ENCODE measurements around the gene RHOT2. TPM values are rescaled to one million over a fixed set of nuclear protein-coding genes. Genes with fewer than 3 reads are reported as not detected.

The RHOT2 gene
- total RNA-seq, 6 experiments from 2014 or later: 73.9 to 93.4 (median 84.8) TPM

- Mint-ChIP-seq H3K27me3 (ENCODE audit: insufficient read depth) (peaks cover 29% of the 10 kb centered on the region), H3K9me3 (no peaks in the 10 kb centered on the region), H3K36me3 (ENCODE audit: low read depth) (no peaks in the 10 kb centered on the region), H3K4me1 (ENCODE audit: low read depth) (peaks cover 13% of the 10 kb centered on the region), H3K4me3 (no peak overlapping the region), H3K27ac (no peak overlapping the region)
- TF ChIP-seq CTCF (IDR thresholded peaks at IDR 0.05): no peak
- DNase-seq: no peak
These were observed 40.1 kb downstream of the RHOT2 start for GRCh38 chr16:708019-708418.

GRCh38 chr16:708959-709358 lies 41.0 kb downstream of the RHOT2 start:
- no peaks in the 10 kb centered on the region for H3K9me3 Mint-ChIP-seq
- no peak for DNase-seq
- no peaks in the 10 kb centered on the region for H3K36me3 Mint-ChIP-seq (ENCODE audit: low read depth)
- H3K4me3 Mint-ChIP-seq: no peak overlapping the region
- H3K4me1 Mint-ChIP-seq (ENCODE audit: low read depth): peaks cover 17% of the 10 kb centered on the region
- no peak for TF ChIP-seq CTCF (IDR thresholded peaks at IDR 0.05)
- H3K27ac Mint-ChIP-seq: no peak overlapping the region
- peaks cover 21% of the 10 kb centered on the region for H3K27me3 Mint-ChIP-seq (ENCODE audit: insufficient read depth)

- H3K36me3 Mint-ChIP-seq (ENCODE audit: low read depth): no peaks in the 10 kb centered on the region
- H3K4me3 Mint-ChIP-seq: no peak overlapping the region
- peaks cover 20% of the 10 kb centered on the region for H3K27me3 Mint-ChIP-seq (ENCODE audit: insufficient read depth)
- peak overlapping the region; percentile 58 for H3K27ac Mint-ChIP-seq
- H3K4me1 Mint-ChIP-seq (ENCODE audit: low read depth): peaks cover 20% of the 10 kb centered on the region
- H3K9me3 Mint-ChIP-seq: no peaks in the 10 kb centered on the region
- no peak; the same call in 1 of the 2 replicates for TF ChIP-seq CTCF (IDR thresholded peaks at IDR 0.05)
- peak; percentile 84 for DNase-seq
These were observed 41.9 kb downstream of the RHOT2 start for GRCh38 chr16:709566-710499.

- Mint-ChIP-seq H3K4me3 (no peak overlapping the region), H3K27ac (peak overlapping the region; percentile 58), H3K4me1 (ENCODE audit: low read depth) (peaks cover 20% of the 10 kb centered on the region), H3K9me3 (no peaks in the 10 kb centered on the region), H3K27me3 (ENCODE audit: insufficient read depth) (peaks cover 20% of the 10 kb centered on the region), H3K36me3 (ENCODE audit: low read depth) (no peaks in the 10 kb centered on the region)
- DNase-seq: no peak
- no peak for TF ChIP-seq CTCF (IDR thresholded peaks at IDR 0.05)
These were observed 42.7 kb downstream of the RHOT2 start for GRCh38 chr16:710500-711075.

GRCh38 chr16:711084-711483 lies 43.2 kb downstream of the RHOT2 start:
- no peak for TF ChIP-seq CTCF (IDR thresholded peaks at IDR 0.05)
- no peak for DNase-seq
- Mint-ChIP-seq H3K4me3 (no peak overlapping the region), H3K36me3 (ENCODE audit: low read depth) (no peaks in the 10 kb centered on the region), H3K27me3 (ENCODE audit: insufficient read depth) (peaks cover 20% of the 10 kb centered on the region), H3K4me1 (ENCODE audit: low read depth) (peaks cover 21% of the 10 kb centered on the region), H3K9me3 (no peaks in the 10 kb centered on the region), H3K27ac (no peak overlapping the region)

Data from HFFc6 (cell line).